Karpas-422 (cell line): ENCODE measurements around the gene NDUFS2. TPM values are rescaled to one million over a fixed set of nuclear protein-coding genes. Genes with fewer than 3 reads are reported as not detected.

Source experiments
- DNase-seq: peaks from one replicate; pipeline ENCODE4 v3.0.0-alpha.2; 2015
- H2AFZ ChIP-seq: fragments of 200-600 bp; sonication (generic); 2 replicates; pipeline ENCODE4 v1.6.1; 2014; ENCODE audit warnings: antibody characterized with exemption, low read length, mixed read lengths
- H3K27ac ChIP-seq: fragments of 200-600 bp; sonication (generic); 2 replicates; pipeline ENCODE4 v1.5.1; 2014; ENCODE audit warnings: mild to moderate bottlenecking, low read length, moderate library complexity
- H3K27me3 ChIP-seq: fragments of 200-600 bp; sonication (generic); 2 replicates; pipeline ENCODE4 v1.6.1; 2014; ENCODE audit warnings: low read length, mixed read lengths
- H3K36me3 ChIP-seq: fragments of 200-600 bp; sonication (generic); 2 replicates; pipeline ENCODE4 v1.6.1; 2014; ENCODE audit warnings: low read length, mixed read lengths; ENCODE audit not compliant: insufficient read depth
- H3K4me1 ChIP-seq: fragments of 200-600 bp; sonication (generic); 2 replicates; pipeline ENCODE4 v1.6.1; 2014; ENCODE audit warnings: mild to moderate bottlenecking, low read length, mixed read lengths
- H3K4me2 ChIP-seq: fragments of 200-600 bp; sonication (generic); 2 replicates; pipeline ENCODE4 v1.6.1; 2014; ENCODE audit warnings: low read length, low read depth, mild to moderate bottlenecking; ENCODE audit not compliant: poor library complexity, severe bottlenecking
- H3K4me3 ChIP-seq: fragments of 200-600 bp; sonication (generic); 2 replicates; pipeline ENCODE4 v1.5.1; 2014; ENCODE audit warnings: mild to moderate bottlenecking, antibody characterized with exemption, low read length, mixed read lengths
- H3K79me2 ChIP-seq: fragments of 200-600 bp; sonication (generic); 2 replicates; pipeline ENCODE4 v1.6.1; 2014; ENCODE audit warnings: mild to moderate bottlenecking, low read length, mixed read lengths
- H3K9ac ChIP-seq: fragments of 200-600 bp; sonication (generic); 2 replicates; pipeline ENCODE4 v1.6.0; 2014; ENCODE audit warnings: low read length
- H3K9me2 ChIP-seq: fragments of 200-600 bp; sonication (generic), shearing (Covaris generic); replicated peaks from 2 replicates; pipeline ENCODE4 v1.6.0; 2014; ENCODE audit warnings: mild to moderate bottlenecking, low read length, moderate library complexity; ENCODE audit not compliant: insufficient read depth
- H3K9me3 ChIP-seq: fragments of 300-700, 200-600 bp; sonication (generic); 2 replicates; pipeline ENCODE4 v1.6.1; 2014; ENCODE audit warnings: low read length, mixed read lengths
- H4K20me1 ChIP-seq: fragments of 200-600 bp; sonication (generic); 2 replicates; pipeline ENCODE4 v1.6.1; 2014; ENCODE audit warnings: mild to moderate bottlenecking, antibody characterized with exemption, low read length, low read depth; ENCODE audit not compliant: insufficient read depth
- total RNA-seq: library from RNA; depleted of rRNA; stranded (reverse); fragments of >200 nt; shearing (Covaris generic); gene quantifications from 2 replicates; pipeline ENCODE4 v1.2.3, GENCODE V29; 2014; ENCODE audit warnings: low replicate concordance; rRNA removed

Gene NDUFS2
- total RNA-seq, 1 experiment from 2014 or later: 134 TPM

DNA sequence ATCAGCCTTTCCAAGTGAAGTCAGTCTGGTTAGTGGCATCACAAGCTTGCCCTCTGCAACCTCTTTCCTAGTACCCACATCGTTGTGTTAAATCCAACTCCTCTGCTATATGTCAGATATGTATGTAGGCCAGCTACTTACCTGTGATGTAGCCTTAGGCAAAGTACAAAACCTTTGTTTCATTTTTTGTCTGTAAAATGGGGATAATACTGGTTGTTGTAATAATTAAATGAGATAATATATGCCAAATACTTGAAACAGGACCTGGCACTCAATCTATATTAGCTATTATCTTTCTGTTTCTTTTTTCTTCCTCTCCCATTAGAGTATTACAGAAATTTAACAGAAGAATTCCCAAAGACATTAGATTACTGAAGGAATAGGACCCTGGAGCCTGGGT is 57.6 kb downstream of the NDUFS2 start:
- peak overlapping the region; percentile 60 for H3K4me2 ChIP-seq
- peaks cover 26% of the 10 kb centered on the region for H3K4me1 ChIP-seq
- DNase-seq: no peak
- no peak overlapping the region for H3K27ac ChIP-seq
- H3K79me2 ChIP-seq: no peaks in the 10 kb centered on the region
- no peaks in the 10 kb centered on the region; the same call in 1 of the 2 replicates for H3K9me3 ChIP-seq
- no peaks in the 10 kb centered on the region for H3K27me3 ChIP-seq
- H4K20me1 ChIP-seq: no peaks in the 10 kb centered on the region
- H3K9me2 ChIP-seq: no peaks in the 10 kb centered on the region
- no peak overlapping the region; the same call in 1 of the 2 replicates for H3K9ac ChIP-seq
- H3K4me3 ChIP-seq: no peak overlapping the region
- H3K36me3 ChIP-seq: no peaks in the 10 kb centered on the region
- H2AFZ ChIP-seq: no peak overlapping the region

DNA sequence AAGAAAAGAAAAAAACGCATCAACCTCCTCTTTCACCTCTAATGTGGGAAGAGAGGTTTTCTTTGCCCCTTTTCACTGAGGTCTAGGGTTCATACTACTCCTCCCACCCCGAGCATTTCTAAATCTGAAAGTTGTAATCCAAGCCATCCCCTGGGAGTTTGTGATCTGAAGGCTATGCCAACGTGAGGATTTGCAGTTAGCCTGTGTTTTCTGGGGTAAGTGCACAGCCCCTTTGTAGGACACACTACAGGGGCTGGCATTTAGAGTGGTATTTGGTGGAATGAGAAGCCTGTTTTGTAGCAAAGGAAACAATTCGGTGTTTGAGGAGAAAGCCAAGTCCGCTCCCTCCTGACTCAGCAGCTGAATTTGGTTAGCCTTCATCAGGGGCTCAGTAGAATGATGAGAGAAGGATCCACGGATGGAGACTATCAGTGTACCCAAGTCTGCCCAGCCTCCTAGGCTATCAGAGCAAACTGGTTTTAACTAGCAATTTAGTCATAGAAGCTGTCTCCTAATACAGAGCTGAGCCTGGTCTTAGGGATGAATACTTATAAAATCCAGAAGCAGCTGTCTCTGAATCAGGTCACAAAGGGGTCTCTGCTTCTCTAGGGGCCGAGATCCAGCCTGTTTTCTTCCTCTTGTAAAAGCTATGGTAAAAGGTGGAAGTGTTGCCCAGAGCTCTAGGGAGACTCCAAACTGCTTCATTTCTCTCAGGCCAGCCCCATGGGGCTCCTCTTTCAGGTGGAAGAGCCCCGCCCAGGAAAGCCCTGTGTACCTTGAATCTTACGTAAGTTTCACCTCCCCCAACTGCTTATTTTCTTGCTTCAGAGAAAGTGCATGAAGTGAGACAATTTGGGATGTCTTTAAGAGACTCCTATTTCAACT is 58.5 kb downstream of the NDUFS2 start:
- H4K20me1 ChIP-seq: no peaks in the 10 kb centered on the region
- H3K27ac ChIP-seq: no peak overlapping the region
- peaks cover 26% of the 10 kb centered on the region for H3K4me1 ChIP-seq
- peak overlapping the region; percentile 52 for H3K4me3 ChIP-seq
- peak overlapping the region; percentile 60 for H3K4me2 ChIP-seq
- peak; percentile 66 for DNase-seq
- no peaks in the 10 kb centered on the region for H3K27me3 ChIP-seq
- H2AFZ ChIP-seq: peak overlapping the region; percentile 12; the same call in 1 of the 2 replicates
- H3K9me2 ChIP-seq: no peaks in the 10 kb centered on the region
- H3K9ac ChIP-seq: peak overlapping the region; percentile 23
- H3K9me3 ChIP-seq: no peaks in the 10 kb centered on the region; the same call in 1 of the 2 replicates
- no peaks in the 10 kb centered on the region for H3K79me2 ChIP-seq
- H3K36me3 ChIP-seq: no peaks in the 10 kb centered on the region

DNA sequence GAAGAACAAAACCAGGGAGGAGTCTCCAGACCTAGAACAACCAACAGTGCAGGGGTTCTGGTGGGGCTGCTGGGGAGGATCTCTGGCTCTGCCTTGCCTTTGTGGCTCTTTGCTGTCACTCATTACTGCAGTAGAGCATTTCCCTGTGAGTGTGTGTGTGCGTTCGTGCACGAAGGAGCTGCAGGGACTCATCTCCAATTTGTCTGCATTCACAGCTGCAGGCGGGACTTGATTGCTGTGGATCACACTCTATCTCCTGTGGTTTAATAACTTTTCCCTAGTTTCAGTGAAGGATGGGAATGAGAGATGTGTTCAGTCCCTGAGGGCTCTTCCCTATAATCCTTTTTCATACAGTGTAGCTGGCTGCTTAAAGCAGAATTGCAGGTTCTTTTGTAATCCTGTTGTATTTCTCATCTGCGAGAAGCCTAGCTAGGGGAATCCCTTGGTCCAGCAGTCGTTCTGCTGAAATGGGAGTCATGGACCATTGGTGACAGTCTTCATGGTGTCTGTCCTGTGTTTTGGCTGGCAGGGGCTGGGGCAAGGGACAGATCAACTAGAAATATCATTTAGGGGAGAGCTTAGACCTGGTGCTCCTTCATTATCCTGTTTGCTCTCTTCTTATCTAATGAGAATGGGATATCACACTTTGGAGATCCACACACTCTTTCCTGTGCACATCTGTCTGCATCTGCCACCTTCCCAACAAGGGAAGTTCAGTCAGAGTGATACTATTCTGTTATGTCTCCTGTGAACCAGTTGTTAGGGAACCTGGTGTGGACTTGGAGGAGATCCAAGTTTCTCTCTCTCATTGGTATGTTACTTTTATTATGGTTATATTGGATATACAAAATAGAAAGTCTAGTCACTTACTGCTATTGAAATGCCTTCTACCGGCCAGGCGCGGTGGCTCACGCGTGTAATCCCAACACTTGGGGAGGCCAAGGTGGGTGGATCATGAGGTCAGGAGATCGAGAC is 59.4 kb downstream of the NDUFS2 start:
- Histone ChIP-seq H3K4me3 (peak overlapping the region; percentile 52; the same call in 1 of the 2 replicates), H3K36me3 (no peaks in the 10 kb centered on the region), H3K4me1 (peaks cover 26% of the 10 kb centered on the region), H3K27ac (no peak overlapping the region), H3K27me3 (no peaks in the 10 kb centered on the region), H3K9me3 (no peaks in the 10 kb centered on the region; the same call in 1 of the 2 replicates), H2AFZ (0 out of 2 replicates have a peak overlapping the region, but pooled peaks have one; percentile 12), H4K20me1 (no peaks in the 10 kb centered on the region), H3K79me2 (no peaks in the 10 kb centered on the region), H3K9me2 (no peaks in the 10 kb centered on the region), H3K9ac (0 out of 2 replicates have a peak overlapping the region, but pooled peaks have one; percentile 23), H3K4me2 (peak overlapping the region; percentile 60)
- peak; percentile 66 for DNase-seq

Other genes with a start within 250 kb of the NDUFS2 start
- not detected in 2 replicates for gene ITLN2, start 247.6 kb upstream of the NDUFS2 start, total RNA-seq
- 0.36 and 6.5 TPM in 2 replicates for gene F11R, start 181.2 kb upstream of the NDUFS2 start, total RNA-seq
- gene TSTD1, start 163.4 kb upstream of the NDUFS2 start, total RNA-seq: 16.0 and 32.3 TPM in 2 replicates
- 61.2 and 111 TPM in 2 replicates for gene USF1, start 156.4 kb upstream of the NDUFS2 start, total RNA-seq
- 36.5 and 59.6 TPM in 2 replicates for gene ARHGAP30, start 132.5 kb upstream of the NDUFS2 start, total RNA-seq
- not detected in 2 replicates for gene NECTIN4, start 112.8 kb upstream of the NDUFS2 start, total RNA-seq
- gene KLHDC9, start 104.0 kb upstream of the NDUFS2 start, total RNA-seq: 6.1 and 11.0 TPM in 2 replicates
- 34.1 and 71.0 TPM in 2 replicates for gene PFDN2, start 84.3 kb upstream of the NDUFS2 start, total RNA-seq
- gene NIT1, start 84.3 kb upstream of the NDUFS2 start, total RNA-seq: 41.5 and 44.0 TPM in 2 replicates
- 24.2 and 25.6 TPM in 2 replicates for gene DEDD, start 69.7 kb upstream of the NDUFS2 start, total RNA-seq
- 72.5 and 100.0 TPM in 2 replicates for gene UFC1, start 48.4 kb upstream of the NDUFS2 start, total RNA-seq
- gene USP21, start 42.9 kb upstream of the NDUFS2 start, total RNA-seq: 21.9 and 43.9 TPM in 2 replicates
- gene PPOX, start 35.9 kb upstream of the NDUFS2 start, total RNA-seq: 37.0 and 60.8 TPM in 2 replicates
- gene B4GALT3, start 24.9 kb upstream of the NDUFS2 start, total RNA-seq: 34.9 and 54.7 TPM in 2 replicates
- gene ADAMTS4, start 3.3 kb upstream of the NDUFS2 start, total RNA-seq: 0.15 TPM in 1 of 2 replicates, not detected in the other
- gene FCER1G, start 12.9 kb downstream of the NDUFS2 start, total RNA-seq: not detected in 2 replicates
- not detected in 2 replicates for gene APOA2, start 21.3 kb downstream of the NDUFS2 start, total RNA-seq
- 9.5 and 12.6 TPM in 2 replicates for gene TOMM40L, start 23.7 kb downstream of the NDUFS2 start, total RNA-seq
- not detected in 2 replicates for gene NR1I3, start 35.8 kb downstream of the NDUFS2 start, total RNA-seq
- 0.14 TPM in 1 of 2 replicates, not detected in the other for gene PCP4L1, start 56.4 kb downstream of the NDUFS2 start, total RNA-seq
- gene MPZ, start 107.6 kb downstream of the NDUFS2 start, total RNA-seq: 4.0 and 6.9 TPM in 2 replicates
- 14.2 and 48.8 TPM in 2 replicates for gene SDHC, start 112.0 kb downstream of the NDUFS2 start, total RNA-seq
- gene CFAP126, start 165.5 kb downstream of the NDUFS2 start, total RNA-seq: not detected in 2 replicates